Measurements from ENCODE around the gene MOCOS.

The MOCOS gene

DNA sequence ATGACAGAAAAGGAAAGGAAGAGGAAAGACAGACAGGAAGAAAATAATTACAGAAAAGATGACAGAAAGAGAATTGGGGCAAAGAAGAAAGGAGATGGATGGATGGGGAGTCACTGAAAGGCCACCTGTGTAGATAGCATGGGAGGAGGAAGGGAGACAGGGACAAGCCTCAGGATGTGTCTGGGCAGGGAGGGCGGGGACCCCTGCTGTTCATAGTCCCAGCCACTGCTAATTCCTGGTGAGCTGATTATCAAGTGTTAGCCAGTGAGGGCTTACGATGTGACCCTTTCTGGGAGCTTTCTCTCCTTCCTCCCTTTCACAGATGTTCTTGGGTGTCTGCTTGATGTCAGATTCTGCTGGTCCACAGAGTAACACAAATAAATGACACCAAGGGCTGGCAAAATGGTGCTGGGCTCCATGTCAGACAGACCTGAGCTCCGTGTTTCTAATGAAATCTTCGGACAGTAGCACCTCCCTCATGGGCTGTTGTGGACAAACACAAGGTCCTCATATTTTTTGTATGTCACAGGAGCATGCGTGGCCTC, 123.8 kb downstream of the MOCOS start:
- H3K4me3 ChIP-seq (ENCODE audit: low read length) = no peak overlapping the region
- no peak overlapping the region for H2AFZ ChIP-seq (ENCODE audit: low read depth, low read length)
- peaks cover 4% of the 10 kb centered on the region for H3K36me3 ChIP-seq (ENCODE audit: insufficient read depth, low read length)
- no peaks in the 10 kb centered on the region for H3K27me3 ChIP-seq (ENCODE audit: insufficient read depth, low read length)
- H3K9me3 ChIP-seq (ENCODE audit: low read length) = peaks cover under 1% of the 10 kb centered on the region
- H3K4me1 ChIP-seq (ENCODE audit: insufficient read depth, low read length) = peaks cover 4% of the 10 kb centered on the region

DNA sequence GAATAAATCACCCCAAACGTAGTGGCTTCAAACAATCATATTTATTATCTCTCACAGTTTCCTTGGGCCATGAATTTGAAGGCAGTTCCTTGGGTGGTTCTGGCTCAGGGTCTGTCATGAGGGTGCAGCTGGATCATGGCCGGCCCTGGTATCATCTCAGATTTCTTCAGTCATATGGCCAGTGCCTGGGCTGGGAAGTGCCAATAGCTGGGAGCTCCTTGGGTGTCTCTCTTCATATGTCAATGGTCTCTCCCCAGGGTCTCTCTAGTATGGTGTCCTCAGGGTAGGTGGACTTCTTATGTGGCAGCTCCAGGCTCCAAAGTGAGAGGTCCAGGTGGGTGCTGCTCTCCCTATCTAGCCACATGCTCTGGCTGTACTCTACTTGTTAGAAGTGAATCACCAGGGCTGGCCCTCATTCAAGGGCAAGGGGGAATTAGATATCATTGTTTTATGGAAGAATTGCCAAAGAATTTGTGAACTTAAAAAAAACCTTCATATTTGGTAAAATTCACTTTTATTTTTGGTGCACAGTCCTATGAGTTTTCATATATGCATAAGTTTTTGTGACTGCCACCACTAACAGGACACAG, 125.6 kb downstream of the MOCOS start:
- no peaks in the 10 kb centered on the region for H3K36me3 ChIP-seq (ENCODE audit: insufficient read depth, low read length)
- no peak overlapping the region for H2AFZ ChIP-seq (ENCODE audit: low read depth, low read length)
- peaks cover 2% of the 10 kb centered on the region for H3K9me3 ChIP-seq (ENCODE audit: low read length)
- H3K4me1 ChIP-seq (ENCODE audit: insufficient read depth, low read length) = peaks cover 4% of the 10 kb centered on the region
- H3K27me3 ChIP-seq (ENCODE audit: insufficient read depth, low read length) = no peaks in the 10 kb centered on the region
- no peak overlapping the region for H3K4me3 ChIP-seq (ENCODE audit: low read length)

DNA sequence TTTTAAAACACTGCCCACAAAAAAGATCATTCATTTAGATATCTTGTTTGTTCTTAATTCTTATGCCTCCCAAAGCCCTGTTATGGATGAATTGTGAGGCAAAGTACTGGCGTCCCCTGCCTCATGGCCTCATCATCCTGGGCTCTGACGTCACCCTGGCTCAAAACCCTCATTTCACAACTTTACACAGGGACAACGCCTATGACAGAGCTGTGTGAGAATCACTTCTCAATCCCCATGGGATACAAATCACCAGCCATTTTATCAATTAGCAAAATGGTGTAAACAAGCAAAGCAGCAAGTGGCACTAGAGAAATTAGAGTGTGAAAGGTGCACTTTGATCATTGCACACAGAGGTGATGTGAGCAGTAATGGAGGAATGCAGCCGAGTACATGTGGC, 126.8 kb downstream of the MOCOS start:
- no peaks in the 10 kb centered on the region for H3K27me3 ChIP-seq (ENCODE audit: insufficient read depth, low read length)
- H3K4me3 ChIP-seq (ENCODE audit: low read length) = no peak overlapping the region
- no peak overlapping the region for H2AFZ ChIP-seq (ENCODE audit: low read depth, low read length)
- peaks cover 4% of the 10 kb centered on the region for H3K4me1 ChIP-seq (ENCODE audit: insufficient read depth, low read length)
- no peaks in the 10 kb centered on the region for H3K36me3 ChIP-seq (ENCODE audit: insufficient read depth, low read length)
- H3K9me3 ChIP-seq (ENCODE audit: low read length) = peaks cover 2% of the 10 kb centered on the region

DNA sequence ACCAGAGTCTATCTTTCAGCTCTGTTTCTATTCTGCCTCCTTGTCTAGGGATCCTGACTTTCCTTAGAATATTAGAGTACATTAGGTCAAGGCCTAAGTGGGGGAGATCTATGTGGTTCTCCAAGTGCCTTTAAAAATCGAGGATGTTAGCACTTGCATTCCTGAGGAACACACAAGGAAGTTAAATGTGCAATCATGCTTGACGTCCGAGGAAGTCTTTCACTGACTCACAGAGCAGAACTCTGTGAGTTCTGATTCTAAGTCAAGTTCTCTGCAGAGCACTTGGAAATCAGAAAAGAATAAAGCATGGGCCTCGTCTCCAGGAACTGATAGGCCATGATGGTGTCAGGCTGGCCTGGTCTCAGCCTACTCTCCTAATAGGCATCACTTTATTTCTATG, 127.5 kb downstream of the MOCOS start:
- peaks cover 2% of the 10 kb centered on the region for H3K9me3 ChIP-seq (ENCODE audit: low read length)
- no peaks in the 10 kb centered on the region for H3K27me3 ChIP-seq (ENCODE audit: insufficient read depth, low read length)
- H3K4me3 ChIP-seq (ENCODE audit: low read length) = no peak overlapping the region
- H3K4me1 ChIP-seq (ENCODE audit: insufficient read depth, low read length) = peaks cover 4% of the 10 kb centered on the region
- no peak overlapping the region for H2AFZ ChIP-seq (ENCODE audit: low read depth, low read length)
- no peaks in the 10 kb centered on the region for H3K36me3 ChIP-seq (ENCODE audit: insufficient read depth, low read length)

DNA sequence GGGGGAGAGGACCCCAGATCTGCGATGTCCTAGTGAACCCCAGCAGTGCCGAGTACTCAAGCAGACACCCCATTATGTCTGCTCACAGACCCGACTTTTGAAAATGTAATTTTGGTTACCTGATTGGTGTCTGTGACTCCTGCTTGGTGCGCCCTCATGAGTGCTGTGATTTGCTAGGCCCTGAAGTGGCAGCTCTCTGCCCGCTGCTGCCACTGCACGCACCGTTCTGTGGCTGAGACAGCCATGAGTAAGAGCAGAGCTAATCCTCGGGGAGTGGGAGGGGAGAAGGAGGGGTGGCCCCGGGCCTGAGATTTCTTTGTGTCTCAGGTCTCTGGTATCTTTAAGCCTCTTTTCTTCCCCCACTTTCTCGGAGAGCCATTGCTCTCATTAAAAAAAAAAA, 128.4 kb downstream of the MOCOS start:
- Histone ChIP-seq H3K4me1 (ENCODE audit: insufficient read depth, low read length) (peaks cover 4% of the 10 kb centered on the region), H3K36me3 (ENCODE audit: insufficient read depth, low read length) (no peaks in the 10 kb centered on the region), H3K27me3 (ENCODE audit: insufficient read depth, low read length) (no peaks in the 10 kb centered on the region), H2AFZ (ENCODE audit: low read depth, low read length) (no peak overlapping the region), H3K9me3 (ENCODE audit: low read length) (peaks cover 2% of the 10 kb centered on the region), H3K4me3 (ENCODE audit: low read length) (no peak overlapping the region)

DNA sequence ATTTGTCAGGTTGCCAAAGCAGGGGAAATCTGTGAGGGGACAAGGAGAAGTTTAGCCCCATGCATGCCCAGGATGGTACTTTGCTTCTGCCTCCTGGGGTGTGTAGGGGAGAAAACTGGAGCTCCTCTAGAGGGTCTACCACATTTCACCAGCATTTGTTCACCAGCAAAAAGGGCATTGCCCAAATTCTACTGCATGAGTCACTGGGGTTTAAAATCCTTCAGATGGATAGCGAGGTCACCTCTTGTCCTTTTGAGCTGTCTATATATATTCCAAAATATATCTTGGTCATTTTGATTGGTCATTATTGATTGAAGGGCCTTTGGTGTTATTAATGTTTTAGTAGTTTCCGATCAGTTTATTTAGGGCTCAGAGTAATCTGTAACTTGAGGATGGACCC, 128.9 kb downstream of the MOCOS start:
- no peaks in the 10 kb centered on the region for H3K36me3 ChIP-seq (ENCODE audit: insufficient read depth, low read length)
- H3K9me3 ChIP-seq (ENCODE audit: low read length) = peaks cover 5% of the 10 kb centered on the region
- H3K27me3 ChIP-seq (ENCODE audit: insufficient read depth, low read length) = no peaks in the 10 kb centered on the region
- no peak overlapping the region for H3K4me3 ChIP-seq (ENCODE audit: low read length)
- peaks cover 4% of the 10 kb centered on the region for H3K4me1 ChIP-seq (ENCODE audit: insufficient read depth, low read length)
- H2AFZ ChIP-seq (ENCODE audit: low read depth, low read length) = no peak overlapping the region
